ENCODE measurements around the gene NCBP2L. TPM values are rescaled to one million over a fixed set of nuclear protein-coding genes. Genes with fewer than 3 reads are reported as not detected.

Gene NCBP2L
- total RNA-seq, 3 donors from 2014 or later (not counting 1 experiment from before 2014, with no cell fraction given), result 0.18 TPM; not detected in 2

- DNase-seq (no peak), ATAC-seq (no peak)
- Mint-ChIP-seq H3K27me3 (ENCODE audit: low read depth in 2 of 2) (peaks cover 39 to 76% of the 10 kb centered on the region in 2 donors), H3K27ac (no peak overlapping the region), H3K4me1 (peaks cover 0 to 12% of the 10 kb centered on the region in 2 donors), H3K36me3 (no peaks in the 10 kb centered on the region), H3K9me3 (no peaks in the 10 kb centered on the region), H3K4me3 (no peak overlapping the region)
- Histone ChIP-seq H3K9me3 (ENCODE audit: control insufficient read depth, insufficient read depth, low read length) (no peaks in the 10 kb centered on the region), H3K27me3 (ENCODE audit: control insufficient read depth, insufficient read depth, low read length) (peaks cover 6% of the 10 kb centered on the region), H3K27ac (ENCODE audit: low read length) (no peak overlapping the region), H3K36me3 (ENCODE audit: control insufficient read depth, insufficient read depth, low read length) (no peaks in the 10 kb centered on the region), H3K4me3 (ENCODE audit: low read length) (no peak overlapping the region), H3K4me1 (ENCODE audit: control insufficient read depth, insufficient read depth, low read length) (peaks cover 7% of the 10 kb centered on the region)
- 69% methylated on average over 3 of the region's 4 CpGs for WGBS (ENCODE audit: insufficient coverage)
- no peak for TF ChIP-seq CTCF (IDR thresholded peaks at IDR 0.05)
- intact Hi-C loops (cut with micrococcal nuclease), result no loop called here
These were observed 50.3 kb downstream of the NCBP2L start for GRCh38 chrX:107827852-107828251.

- Histone ChIP-seq H3K4me3 (ENCODE audit: low read length) (no peak overlapping the region), H3K27me3 (ENCODE audit: control insufficient read depth, insufficient read depth, low read length) (peaks cover 6% of the 10 kb centered on the region), H3K36me3 (ENCODE audit: control insufficient read depth, insufficient read depth, low read length) (no peaks in the 10 kb centered on the region), H3K9me3 (ENCODE audit: control insufficient read depth, insufficient read depth, low read length) (no peaks in the 10 kb centered on the region), H3K27ac (ENCODE audit: low read length) (no peak overlapping the region), H3K4me1 (ENCODE audit: control insufficient read depth, insufficient read depth, low read length) (peaks cover 7% of the 10 kb centered on the region)
- no peaks in the 10 kb centered on the region for H3K9me3 Mint-ChIP-seq
- DNase-seq (no peak), ATAC-seq (no peak)
- H3K36me3 Mint-ChIP-seq, result no peaks in the 10 kb centered on the region
- intact Hi-C loops (cut with micrococcal nuclease), result no loop called here
- H3K4me1 Mint-ChIP-seq, result peaks cover 0 to 12% of the 10 kb centered on the region in 2 donors
- H3K4me3 Mint-ChIP-seq, result no peak overlapping the region
- peaks cover 39 to 74% of the 10 kb centered on the region in 2 donors for H3K27me3 Mint-ChIP-seq (ENCODE audit: low read depth in 2 of 2)
- no peak overlapping the region for H3K27ac Mint-ChIP-seq
- no peak for TF ChIP-seq CTCF (IDR thresholded peaks at IDR 0.05)
- 100% methylated on average over 1 of the region's 1 CpG for WGBS (ENCODE audit: insufficient coverage)
These were observed 52.3 kb downstream of the NCBP2L start for GRCh38 chrX:107829878-107830277.

GRCh38 chrX:107831071-107831730 lies 53.7 kb downstream of the NCBP2L start:
- DNase-seq, result no peak
- Histone ChIP-seq H3K4me3 (ENCODE audit: low read length) (no peak overlapping the region), H3K27me3 (ENCODE audit: control insufficient read depth, insufficient read depth, low read length) (peaks cover 2% of the 10 kb centered on the region), H3K36me3 (ENCODE audit: control insufficient read depth, insufficient read depth, low read length) (no peaks in the 10 kb centered on the region), H3K9me3 (ENCODE audit: control insufficient read depth, insufficient read depth, low read length) (no peaks in the 10 kb centered on the region), H3K4me1 (ENCODE audit: control insufficient read depth, insufficient read depth, low read length) (peaks cover 3% of the 10 kb centered on the region), H3K27ac (ENCODE audit: low read length) (no peak overlapping the region)
- Mint-ChIP-seq H3K27ac (no peak overlapping the region), H3K4me3 (no peak overlapping the region), H3K4me1 (peaks cover 0 to 5% of the 10 kb centered on the region in 2 donors), H3K27me3 (ENCODE audit: low read depth in 2 of 2) (peaks cover 30 to 76% of the 10 kb centered on the region in 2 donors), H3K36me3 (no peaks in the 10 kb centered on the region), H3K9me3 (no peaks in the 10 kb centered on the region)
- no peak for TF ChIP-seq CTCF (IDR thresholded peaks at IDR 0.05)
- intact Hi-C loops (cut with micrococcal nuclease), result no loop called here
- ATAC-seq, result no peak
- WGBS (ENCODE audit: insufficient coverage), result no CpG with 5 or more reads among the region's 7 CpGs
